GM23248 (cell line): ENCODE results near the gene TMIGD1.

Experiments
- EZH2 ChIP-seq: fragments of 200-600 bp; sonication (generic); IDR thresholded peaks from 2 replicates; pipeline ENCODE4 v1.6.1; 2018; ENCODE audit warnings: antibody characterized with exemption, mild to moderate bottlenecking; ENCODE audit not compliant: insufficient read depth, poor library complexity, severe bottlenecking
- EZH2phosphoT487 ChIP-seq: fragments of 200-600 bp; sonication (generic); IDR thresholded peaks from 2 replicates; pipeline ENCODE4 v1.6.1; 2018; ENCODE audit warnings: antibody characterized with exemption, moderate library complexity, mild to moderate bottlenecking, low read depth; ENCODE audit not compliant: insufficient read depth

DNA sequence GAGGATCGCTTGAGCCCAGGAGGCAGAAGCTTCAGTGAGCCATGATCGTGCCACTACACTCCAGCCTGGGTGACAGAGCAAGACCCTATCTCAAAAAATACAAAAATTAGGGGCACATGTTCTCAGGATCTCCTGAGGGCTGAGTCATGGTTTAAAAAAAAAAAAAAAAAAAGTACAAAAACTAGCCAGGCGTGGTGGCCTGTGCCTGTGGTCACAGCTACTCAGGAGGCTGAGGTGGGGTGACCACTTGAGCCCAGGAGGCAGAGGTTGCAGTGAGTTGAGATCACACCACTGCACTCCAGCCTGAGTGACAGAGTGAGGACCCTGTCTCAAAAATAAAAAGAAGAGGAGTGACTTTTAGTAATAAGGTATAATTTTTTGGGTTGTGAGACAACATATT is 59.0 kb downstream of the TMIGD1 start:
- TF ChIP-seq EZH2: no peak
- no peak for TF ChIP-seq EZH2phosphoT487
